Inferior parietal cortex (tissue), 1 donor: ENCODE measurements around the gene RAB11FIP4.
A peak's percentile ranks its signal among the peaks of the same experiment; 100 is the strongest.

Experiments
- DNase-seq: peaks from one replicate; pipeline ENCODE4 v3.0.0-alpha.2; 2016; ENCODE audit errors: extremely low spot score

Gene RAB11FIP4

GRCh38 chr17:31499771-31500554 lies 108.5 kb downstream of the RAB11FIP4 start:
- peak; percentile 55 for DNase-seq

- DNase-seq = no peak
Observed at GRCh38 chr17:31506517-31506916, 115.0 kb downstream of the RAB11FIP4 start.

- peak; percentile 57 for DNase-seq
Observed at GRCh38 chr17:31508288-31509094, 117.0 kb downstream of the RAB11FIP4 start.

DNA sequence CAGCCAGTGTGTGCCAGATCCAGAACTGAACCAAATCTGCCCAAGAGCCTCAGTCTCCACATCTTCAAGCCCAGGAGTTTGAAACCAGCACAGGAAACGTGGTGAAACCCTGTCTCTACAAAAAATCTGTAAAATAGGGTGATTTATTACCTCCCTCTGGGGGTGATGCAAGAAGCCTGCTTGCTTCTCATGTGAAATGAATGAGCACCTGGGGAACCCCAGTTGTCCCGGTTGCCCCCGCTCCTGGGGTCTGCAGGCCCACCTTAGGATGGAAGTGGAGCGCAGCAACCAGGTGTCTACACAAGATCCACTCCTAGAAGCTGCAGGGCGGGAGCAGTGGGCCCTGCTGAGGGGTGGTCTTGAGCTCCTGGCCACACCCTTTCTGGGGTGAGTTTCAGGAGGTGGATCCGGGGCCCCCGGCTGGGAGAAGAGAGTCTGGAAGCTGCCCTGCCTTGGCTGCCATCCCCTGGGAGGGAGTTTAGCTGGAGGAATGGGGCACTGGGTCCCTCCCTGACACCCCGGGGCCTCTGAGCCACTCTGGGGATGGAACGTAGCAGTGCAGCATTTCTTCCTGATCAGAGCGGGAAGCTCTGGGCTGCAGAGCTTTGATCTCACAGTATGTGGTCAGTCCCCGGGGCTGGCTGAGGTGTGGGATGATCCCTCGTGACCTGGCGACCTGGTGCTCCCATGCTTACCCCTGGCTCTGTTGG lies 117.8 kb downstream of the RAB11FIP4 start:
- no peak for DNase-seq

GRCh38 chr17:31509805-31510177 lies 118.3 kb downstream of the RAB11FIP4 start:
- DNase-seq = no peak

- DNase-seq = peak; percentile 70
Observed at GRCh38 chr17:31510308-31511194, 119.1 kb downstream of the RAB11FIP4 start.

GRCh38 chr17:31511195-31511578 lies 119.7 kb downstream of the RAB11FIP4 start:
- DNase-seq = no peak

DNA sequence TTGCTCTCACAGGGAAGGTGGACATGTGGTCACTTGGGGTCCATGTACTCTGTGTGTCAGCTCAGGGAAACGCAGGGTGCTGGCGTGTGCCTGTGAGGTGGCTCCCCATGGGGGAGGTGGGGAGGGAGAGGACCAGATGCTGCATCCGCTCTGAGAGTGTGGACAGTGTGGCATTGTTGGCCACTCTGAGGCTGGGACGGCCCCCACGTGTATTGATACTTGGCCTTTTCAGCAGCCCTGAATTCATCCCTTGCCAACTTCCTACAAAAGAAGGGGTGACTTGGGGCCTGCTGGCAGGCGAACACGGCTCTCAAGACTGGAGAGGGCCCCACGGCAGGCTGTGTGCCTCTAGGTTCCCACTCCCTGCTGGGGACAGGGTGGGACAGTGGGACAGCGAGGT lies 120.1 kb downstream of the RAB11FIP4 start:
- DNase-seq = peak; percentile 63

DNA sequence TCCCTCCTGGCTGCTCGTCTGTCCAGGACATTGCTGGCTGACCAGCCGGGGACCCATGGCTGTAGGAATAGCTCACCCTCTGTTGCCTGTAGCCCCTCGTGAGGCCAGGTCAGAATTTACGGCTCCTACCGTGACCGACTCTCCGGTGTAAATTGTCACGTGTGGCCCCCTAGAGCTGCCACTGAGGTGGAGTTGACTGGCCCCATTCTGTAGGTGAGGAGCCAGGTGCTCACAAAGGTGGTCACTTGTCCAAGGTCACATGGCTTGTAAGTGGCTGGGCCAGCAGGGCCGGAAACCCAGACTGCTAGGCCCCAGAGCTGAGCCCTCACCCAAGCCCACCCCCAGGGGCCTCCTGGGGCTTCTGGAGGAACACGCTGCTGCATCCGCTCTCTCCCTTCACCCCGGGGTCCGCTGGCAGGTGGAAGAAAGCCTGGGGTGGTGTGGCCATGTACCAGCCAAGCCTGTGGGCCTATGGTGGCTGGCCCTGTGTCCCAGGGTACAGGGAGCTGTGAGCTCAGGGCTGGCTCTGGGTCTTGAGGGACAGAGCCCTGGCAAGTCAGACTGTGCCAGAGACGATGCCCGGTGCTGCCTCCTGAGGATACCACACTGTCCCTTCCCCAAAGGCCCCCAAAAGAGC lies 120.7 kb downstream of the RAB11FIP4 start:
- DNase-seq = no peak

- no peak for DNase-seq
Observed at GRCh38 chr17:31512796-31513195, 121.3 kb downstream of the RAB11FIP4 start.

DNA sequence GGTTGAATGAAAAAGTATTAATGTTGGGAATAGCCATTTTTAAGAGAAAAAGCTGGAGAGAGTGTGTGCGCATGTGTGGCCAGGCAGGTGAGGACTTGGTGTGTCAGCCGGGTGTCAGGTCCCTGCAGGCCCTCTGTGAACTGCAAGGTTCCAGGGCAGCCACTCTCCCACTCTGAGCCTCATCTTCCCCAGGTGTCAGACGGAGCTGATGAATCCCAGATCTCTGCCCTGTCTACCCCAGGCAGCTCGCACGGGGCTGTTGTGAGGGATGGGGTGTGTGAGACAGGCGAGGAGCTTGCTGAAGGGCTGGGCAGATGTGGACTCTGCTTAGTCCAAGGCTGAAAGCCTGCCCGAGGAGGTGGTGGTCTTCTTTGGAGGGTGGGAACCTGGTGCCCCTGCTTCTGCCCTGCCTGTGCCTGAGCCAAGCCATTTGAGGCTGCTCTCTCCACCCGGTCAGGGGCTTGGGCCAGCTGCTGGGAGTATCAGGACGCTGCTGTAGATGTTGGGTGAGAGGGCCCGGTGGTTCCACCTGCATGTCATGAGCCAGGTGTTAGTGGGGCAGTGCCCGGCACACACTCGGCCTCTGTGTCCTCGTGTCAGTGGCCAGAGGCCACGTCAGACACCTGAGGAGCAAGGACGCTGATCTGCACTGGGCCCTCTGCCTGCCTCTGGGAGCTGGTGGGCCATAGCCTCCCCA lies 122.4 kb downstream of the RAB11FIP4 start:
- no peak for DNase-seq

- no peak for DNase-seq
Observed at GRCh38 chr17:31515267-31515666, 123.8 kb downstream of the RAB11FIP4 start.

DNA sequence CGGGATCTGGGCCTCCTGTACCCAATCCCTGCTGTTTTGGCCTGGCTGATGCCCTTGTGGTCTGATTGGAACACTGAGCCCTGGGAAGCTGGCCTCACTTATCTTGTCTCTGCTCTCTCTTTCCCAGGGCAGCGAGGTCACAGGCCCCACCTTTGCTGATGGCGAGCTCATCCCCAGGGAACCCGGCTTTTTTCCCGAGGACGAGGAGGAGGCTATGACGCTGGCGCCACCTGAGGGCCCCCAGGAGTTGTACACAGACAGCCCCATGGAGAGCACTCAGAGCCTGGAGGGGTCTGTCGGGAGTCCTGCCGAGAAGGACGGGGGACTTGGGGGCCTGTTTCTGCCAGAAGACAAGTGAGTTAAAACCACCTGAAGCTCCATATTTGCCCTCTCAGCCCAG lies 126.0 kb downstream of the RAB11FIP4 start:
- DNase-seq = no peak

GRCh38 chr17:31518478-31518877 lies 127.0 kb downstream of the RAB11FIP4 start:
- DNase-seq = no peak

GRCh38 chr17:31521632-31522283 lies 130.3 kb downstream of the RAB11FIP4 start:
- no peak for DNase-seq

GRCh38 chr17:31522284-31522931 lies 130.9 kb downstream of the RAB11FIP4 start:
- no peak for DNase-seq

DNA sequence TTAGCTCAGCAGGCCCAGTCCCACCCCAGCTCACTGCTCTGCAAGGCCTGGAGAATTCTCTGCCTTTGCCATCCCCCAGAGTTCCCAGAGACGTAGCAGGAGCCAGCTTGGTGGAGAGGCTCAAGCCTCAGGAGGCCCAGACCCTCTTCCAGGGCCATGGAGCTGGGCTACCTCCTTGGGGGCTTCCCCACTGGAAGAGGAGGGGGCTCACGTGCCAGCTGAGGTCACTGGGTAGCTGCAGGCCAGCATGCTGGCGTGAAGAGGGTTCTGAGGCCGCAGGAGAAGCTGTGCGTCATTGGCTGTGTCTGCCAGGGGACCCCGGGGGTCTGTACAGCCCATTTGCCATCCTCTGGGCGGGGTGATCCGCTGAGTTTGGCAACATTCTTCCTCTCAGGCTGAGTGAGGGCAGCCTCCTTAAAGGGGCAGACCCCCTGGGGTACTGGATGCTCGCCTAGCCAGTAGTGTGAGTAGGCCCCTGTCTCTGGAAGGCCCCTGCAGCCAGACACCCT lies 131.6 kb downstream of the RAB11FIP4 start:
- DNase-seq = no peak

DNA sequence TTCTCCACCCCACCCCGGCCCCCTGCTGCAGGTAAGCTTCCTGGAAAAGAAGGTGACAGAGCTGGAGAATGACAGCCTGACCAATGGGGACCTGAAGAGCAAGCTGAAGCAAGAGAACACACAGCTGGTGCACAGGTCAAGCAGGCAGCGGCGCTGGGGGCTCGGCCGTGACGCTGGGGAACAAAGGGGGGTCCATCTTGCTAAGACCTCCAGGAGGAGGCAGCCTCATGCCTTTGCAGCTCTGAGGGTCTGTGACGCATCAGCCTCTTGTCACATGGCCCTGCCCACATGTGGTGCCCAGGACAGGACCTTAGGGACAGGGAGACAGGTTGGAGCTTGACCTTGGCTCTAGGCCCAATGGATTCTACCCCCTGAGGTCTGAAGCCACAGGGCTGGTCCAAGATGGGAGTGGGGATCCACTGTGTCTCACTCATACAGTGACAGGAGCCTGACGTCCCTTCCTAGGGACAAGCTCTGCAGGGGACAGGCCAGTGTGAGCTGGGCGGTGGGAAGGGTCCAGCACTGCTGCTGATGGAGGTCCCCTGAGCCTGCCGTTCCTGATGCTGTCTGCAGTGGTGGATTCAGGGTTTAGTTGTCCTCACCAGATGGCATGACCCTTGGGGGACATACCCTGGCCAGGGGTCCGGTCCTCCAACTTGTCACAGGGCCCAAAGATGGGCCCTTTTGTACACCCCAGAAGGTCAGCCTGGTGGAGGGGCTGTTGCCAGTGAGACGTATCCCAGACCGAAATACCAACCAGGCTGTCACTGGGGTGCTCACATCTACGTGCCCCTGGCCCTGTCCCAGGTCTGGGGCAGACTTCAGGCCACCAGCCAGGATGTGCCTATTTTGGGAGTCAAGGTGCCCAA lies 132.6 kb downstream of the RAB11FIP4 start:
- no peak for DNase-seq
